NCI-H1105 treated with DMSO at 0.1 percent for 48 hours (cell line): ENCODE data around the gene RAD51B.
"Not testable (repeated sequence)": the region's sequence is repeated elsewhere in the genome, so short reads cannot be mapped to it uniquely, and the experiment has no call there.

Experiments
- DNase-seq: peaks from one replicate; lab custom pipeline; 2025; lab: John Stamatoyannopoulos, UW

The RAD51B gene

DNA sequence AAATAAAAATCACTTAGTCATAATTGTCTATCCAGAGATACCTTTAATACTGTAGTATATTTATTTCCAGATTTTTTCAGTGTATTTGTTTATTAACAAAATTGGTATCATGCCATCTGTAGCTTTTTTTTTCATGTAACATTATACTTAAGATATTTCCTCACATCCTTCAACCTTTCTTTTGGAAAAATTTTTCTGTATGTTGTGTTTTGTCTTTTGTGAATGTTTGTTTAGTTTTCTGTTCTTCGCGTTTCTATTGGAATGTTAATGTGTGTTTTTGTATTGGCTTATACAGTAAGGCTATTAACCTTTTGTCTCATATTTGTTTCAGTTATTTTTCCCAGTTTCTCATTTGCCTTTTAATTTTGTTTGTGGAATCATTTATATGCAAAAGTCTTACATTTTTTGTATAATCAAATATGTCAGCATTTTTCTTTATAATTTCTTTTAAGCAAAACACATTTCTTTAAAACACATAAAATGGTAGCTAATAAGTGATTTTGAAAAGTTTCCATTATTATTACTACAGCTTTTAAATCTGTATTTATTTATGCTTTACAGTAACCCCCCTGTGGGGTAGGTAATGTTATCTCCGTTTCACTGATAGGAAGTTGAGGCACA, 433.7 kb downstream of the RAD51B start:
- no peak for DNase-seq

DNA sequence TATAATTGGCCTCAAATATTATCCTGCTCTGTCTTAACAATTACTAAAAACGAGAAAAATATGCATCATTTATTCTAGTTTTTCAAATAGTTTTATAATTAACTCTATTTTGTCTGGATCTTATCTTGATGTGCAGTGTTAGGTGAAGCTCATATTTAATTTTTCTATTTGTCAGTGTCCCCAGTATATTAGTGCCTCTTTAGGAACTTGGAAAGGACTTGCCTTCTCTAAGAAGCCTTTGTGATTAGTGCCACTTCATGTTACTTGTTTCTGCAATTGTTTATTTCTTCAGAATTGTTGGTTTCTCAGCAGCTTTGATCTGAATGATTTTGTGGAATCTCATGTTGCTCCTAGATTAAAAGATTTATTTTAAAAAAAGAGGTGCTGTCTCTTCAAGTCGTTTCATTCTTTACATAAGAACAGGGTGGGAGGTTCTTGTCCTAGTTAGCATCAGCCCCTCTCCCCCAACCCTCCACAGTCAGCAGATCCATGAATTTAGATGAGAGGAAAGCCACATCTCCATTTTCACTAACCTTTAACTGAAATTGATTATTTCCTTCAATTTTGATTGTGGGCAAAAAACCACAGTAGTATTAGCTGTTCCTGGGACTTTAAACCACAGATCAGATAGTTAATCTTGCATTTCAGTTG, 434.4 kb downstream of the RAD51B start:
- DNase-seq = no peak

DNA sequence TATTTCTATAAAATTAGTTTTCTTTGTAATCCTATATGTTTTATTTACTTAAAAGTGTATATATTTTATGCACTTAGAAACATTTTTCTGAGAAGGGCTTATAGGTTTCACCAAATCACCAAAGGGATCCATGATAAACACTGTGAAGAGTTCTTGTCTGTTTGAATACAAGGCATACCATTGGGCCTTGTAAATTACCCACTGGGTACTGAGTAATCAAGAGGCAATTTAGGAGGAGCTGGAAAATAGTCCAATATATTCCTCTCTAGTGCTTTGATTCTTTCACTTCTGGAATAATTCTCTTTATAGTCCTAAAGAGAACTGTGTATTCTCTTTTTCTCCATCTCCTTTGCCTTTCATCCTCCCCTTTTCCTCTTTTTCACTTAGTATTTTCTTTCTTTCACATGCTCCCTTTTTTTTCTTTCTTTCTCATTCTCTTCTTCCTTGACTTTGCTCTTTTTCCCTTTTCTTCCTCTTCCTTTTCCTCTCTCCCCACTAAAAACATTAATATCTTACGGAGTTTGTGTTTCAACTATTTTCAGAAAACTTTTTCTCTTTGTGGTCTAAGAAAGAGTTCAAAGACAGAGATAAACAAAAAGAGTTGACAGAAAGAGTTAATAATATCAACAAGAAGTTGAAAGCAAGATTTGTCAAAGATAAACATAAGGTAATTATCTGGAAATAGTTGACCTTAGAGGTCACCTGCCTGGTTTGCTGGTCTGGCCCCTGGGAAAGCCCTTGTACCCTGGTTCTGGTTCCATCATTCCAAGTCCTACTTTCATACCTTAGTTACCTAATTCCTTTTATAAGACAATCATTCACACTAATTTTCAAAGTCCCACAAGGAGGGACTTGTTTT, 435.3 kb downstream of the RAD51B start:
- DNase-seq = no peak

DNA sequence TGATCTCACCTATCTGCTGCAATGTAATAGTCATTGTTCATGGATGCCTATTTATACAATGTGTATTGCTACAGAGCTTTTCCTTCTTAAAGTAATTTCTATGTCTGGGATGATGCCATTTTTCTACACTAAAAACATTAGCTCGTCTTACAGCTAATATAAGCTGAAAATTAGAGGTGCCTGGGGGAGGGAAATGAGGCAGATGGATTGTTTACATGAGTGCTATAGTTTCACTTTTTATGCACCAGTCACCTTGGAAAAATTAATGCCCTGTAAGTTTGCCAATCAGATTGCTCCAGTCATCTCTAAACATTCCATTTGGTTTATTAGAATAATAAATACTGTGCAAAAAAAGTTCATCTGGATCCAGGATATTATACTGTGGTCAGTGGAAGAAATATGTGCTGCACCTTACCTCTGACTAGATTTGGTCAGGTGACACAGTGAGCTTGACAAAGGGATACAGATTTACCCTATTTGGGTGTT, 436.2 kb downstream of the RAD51B start:
- no peak for DNase-seq

DNA sequence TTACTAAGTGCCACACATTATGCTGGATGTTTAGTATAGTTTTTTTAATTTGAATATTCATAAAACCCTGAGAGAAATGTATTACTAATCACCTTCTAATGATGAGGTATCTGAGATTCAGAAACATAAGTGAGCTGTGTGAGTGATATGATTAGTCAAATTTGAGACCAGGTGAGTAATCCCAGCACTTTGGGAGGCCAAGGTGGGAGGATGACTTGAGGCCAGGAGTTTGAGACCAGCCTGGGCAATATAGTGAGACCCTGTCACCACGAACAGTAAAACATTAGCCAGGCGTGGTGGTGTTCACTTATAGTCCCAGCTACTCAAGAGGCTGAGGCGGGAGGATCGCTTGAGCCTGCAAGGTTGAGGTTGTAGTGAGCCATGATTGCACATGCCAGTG, 438.4 kb downstream of the RAD51B start:
- DNase-seq = no peak

DNA sequence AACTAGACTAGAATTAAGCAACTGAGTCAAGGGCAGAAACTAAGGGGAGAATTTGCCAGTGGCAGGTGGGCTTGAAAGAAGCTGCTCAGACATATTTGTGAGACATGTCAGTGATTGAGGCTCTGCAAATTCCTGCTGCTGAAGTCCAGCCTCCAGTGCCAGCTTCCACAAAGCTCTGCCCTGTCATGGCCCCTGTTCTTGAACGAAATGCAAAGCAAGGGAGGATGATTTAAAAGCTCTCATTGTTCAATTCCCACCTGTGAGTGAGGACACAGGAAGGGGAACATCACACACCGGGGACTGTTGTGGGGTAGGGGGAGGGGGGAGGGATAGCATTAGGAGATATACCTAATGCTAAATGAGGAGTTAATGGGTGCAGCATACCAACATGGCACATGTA, 439.4 kb downstream of the RAD51B start:
- not testable (repeated sequence) for DNase-seq

DNA sequence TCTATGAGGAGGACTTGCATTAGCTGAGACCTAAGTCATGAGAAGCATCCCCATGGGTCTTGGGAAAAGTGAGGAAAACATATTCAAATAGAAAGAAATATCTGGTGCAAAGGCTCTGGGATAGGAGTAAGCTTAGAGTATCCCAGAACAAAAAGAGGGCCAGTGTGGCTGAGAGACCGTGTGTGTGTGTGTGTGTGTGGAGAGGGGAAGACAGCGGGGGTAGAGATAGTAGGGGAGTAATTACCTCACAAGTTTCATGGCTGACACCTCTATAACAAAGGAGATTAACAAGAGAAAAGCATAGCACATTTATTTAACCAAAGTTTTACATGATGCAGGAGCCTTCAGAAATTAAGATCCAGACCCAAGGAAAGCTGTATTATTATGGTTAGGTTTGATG, 440.5 kb downstream of the RAD51B start:
- no peak for DNase-seq

DNA sequence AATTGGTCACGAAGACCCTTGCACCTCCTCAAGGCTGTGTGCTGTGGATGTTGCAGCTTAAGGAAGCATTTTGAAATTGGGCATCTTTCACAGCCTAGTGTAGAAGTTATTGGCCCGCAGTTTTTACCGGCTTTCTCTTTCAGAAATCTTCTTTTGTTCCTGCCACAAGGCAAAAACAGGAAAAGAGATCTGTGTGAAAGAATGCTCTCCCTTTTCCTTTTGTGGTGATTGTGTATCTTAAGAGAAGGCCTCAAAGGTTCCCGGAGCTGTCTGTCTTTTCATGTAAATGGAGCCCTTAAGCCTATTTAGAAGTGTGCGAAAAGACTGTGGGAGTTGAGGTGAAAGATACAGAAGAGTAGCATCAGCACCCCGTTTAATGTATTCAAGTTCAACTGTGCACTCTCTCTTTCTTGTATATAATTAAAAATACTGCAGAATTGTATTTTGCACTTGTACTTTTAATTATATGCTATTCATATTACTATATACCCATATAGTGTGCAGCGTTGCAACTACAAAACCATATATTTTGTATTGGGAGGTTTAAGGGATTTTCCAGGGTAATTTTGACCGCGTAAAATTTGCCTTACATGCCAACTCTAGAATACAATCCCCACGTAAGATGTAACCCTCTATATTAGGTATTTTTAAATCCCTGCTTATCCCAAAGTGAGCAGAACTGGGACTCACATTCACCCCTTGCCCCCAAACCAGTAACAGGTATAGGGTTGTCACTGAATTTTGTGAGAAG, 441.7 kb downstream of the RAD51B start:
- no peak for DNase-seq

DNA sequence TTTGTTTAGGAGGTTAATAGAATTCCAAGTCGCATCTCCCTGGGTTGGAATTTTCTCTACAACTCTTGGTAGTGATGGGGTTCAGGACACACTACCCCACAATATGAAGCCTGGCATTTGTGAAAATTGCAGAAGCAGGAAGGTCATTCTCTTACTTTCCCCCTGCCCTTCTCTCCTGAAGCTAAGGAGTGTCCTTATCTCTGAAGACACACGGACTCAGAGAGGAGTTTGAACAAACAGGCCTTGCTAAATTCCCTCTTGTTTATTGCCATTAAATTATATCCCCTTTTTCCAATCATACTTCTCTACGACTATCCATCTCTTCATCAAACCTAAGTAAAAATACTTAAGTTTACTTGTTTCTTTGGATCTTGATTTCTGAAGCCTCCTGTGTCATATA, 443.0 kb downstream of the RAD51B start:
- DNase-seq = no peak

DNA sequence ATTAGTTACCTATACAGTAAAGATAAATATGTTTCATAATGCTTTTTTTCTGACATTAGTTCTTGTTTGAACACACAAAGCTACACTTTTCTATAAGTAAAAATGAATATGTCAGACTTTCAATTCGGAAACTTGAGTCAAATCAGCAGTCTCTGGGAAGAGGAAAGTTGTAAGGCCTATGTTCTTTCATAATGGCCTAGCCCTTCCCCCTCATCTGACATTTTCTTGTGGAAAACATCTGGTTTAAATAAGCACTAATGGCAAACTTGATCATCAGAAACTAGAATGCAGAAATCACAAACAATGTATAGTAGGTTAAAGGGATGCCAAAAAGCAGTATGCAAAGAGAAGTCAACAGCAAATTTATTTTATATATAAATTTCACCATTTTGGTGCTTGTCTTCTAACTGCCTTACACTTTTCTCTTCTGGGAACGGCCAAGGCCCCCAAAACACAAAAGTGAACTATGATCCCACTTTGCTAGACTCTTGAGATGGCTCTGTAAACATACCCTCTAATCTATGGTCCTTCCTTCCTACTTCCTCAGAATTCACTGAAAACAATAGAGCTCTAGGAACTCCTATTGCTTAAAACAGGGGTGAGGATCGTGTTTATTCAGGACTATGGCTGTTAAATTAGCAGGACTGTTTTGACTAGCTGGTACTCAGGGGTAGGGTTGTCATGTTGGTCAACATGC, 444.1 kb downstream of the RAD51B start:
- DNase-seq = no peak

DNA sequence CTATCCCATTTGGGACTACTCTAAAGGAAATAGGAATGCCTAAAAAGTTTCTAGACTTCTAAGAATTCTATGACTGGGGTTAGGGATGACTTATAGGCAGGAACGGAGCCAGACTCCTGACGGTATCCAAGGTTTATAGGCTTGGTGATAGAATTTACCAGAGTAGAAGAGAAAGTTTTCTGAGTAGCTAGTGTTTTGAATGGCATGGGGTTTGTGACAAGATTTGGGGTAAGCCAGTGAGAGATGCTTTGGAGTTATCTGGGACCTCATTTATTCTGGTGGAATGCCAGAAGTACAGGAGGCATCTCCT, 444.6 kb downstream of the RAD51B start:
- DNase-seq = no peak

DNA sequence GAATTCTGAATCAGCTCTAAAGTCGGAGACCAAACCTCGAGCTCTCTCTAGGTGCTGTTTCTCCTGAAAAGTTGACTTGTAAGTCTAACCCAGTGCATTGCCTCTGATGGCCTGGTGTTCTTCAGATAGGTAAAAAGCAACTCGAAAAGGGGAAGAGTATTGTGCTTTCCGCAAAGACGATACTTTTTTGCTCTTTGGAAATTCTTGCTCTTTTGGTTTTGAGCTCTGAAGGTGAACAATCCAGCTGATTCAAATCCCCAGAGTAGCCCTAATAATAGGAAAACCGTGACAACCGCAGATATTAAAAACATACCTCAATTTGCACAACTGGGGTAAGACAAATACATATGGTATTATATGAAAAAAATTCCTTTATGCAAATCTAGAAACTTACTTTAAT, 447.4 kb downstream of the RAD51B start:
- no peak for DNase-seq

DNA sequence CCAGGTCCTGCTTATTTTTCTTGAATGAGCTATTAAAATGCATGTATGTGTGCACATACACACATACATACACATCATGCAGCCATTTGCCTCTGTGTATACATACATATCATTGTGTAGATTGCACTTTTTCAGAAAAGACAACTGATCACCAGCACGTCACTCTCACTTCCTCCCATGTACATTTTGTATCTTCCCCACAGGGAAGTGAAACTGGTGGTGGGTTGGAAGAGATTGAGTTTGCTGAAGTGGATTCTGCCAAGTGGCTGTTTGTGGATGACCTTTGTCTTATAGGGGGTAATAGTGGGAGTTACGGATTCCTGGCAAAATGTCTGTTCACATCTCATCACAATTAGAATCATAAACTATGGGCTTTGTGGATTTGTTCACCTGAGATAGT, 448.6 kb downstream of the RAD51B start:
- DNase-seq = no peak

DNA sequence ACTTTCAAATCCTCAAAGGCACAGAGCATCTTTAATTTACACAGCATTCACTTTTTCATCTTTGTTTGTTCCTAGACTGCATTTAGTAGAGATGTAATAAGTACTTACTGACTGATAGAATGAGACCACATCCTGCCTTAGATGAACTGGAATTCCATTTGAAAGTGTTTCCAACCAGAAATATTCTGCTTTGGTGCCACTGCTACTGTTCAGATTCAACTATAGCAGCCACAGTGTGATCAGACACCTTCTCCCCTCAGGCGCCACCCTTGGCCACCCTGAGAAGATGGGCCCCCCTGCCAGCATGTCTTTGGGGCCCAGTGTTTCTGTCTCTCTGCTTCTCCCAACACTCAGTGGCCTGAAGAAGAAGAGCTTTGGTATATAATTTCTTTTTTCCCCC, 449.1 kb downstream of the RAD51B start:
- DNase-seq = no peak

DNA sequence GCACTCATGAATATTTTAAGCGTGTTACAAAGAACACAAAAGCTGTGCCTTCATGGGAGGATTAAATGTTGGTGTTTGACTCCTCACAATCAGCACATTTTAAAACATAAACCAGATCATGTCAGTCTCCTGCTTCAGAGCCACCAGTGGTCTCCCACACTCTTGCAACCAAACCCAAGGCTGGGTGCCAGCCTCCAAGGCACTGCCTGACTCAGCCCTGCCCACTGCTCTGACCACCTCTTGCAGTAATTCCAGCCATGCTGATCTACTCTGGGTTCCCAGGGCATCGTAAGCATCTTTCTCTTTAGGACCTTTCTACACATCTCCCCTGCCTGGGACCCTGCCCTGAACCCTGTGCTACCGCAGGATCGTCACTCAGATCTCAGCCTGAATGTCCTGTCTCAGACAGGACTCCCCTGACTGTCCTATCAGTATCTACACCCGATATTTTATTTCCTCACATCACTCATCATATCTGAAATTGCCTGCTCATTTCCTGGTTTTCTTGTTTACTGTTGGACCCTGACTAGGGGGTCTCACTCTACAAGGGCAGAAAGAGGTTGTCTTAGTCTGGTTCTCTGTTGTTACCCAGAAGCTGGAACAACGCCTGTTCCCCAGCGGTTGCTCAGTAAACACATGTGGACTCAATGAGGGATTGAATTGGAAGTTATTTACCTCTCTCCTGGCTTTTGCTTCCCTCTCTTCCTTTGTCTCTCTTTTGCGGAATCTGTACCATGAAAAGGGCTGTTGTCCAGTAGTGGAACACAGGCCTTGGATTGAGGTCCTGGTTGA, 449.8 kb downstream of the RAD51B start:
- no peak for DNase-seq

DNA sequence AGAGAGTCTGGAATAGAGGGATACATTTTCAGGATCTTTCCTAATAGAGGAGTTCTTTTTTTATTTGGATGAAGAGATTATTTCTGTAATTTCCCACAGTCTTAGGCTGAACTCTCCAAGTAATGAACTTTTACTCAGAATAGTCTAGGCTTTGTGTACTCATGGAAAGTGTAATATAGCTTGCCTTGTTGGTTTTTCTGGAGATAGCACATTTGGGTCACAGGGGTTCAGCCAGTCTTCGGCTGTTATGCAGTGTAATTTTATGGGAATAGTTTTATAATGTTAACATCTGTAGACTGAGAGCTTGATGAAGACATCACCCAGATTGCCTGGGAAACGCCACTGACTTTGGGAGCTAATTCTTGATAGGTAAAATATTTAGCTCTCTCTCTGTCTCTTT, 450.8 kb downstream of the RAD51B start:
- DNase-seq = no peak

DNA sequence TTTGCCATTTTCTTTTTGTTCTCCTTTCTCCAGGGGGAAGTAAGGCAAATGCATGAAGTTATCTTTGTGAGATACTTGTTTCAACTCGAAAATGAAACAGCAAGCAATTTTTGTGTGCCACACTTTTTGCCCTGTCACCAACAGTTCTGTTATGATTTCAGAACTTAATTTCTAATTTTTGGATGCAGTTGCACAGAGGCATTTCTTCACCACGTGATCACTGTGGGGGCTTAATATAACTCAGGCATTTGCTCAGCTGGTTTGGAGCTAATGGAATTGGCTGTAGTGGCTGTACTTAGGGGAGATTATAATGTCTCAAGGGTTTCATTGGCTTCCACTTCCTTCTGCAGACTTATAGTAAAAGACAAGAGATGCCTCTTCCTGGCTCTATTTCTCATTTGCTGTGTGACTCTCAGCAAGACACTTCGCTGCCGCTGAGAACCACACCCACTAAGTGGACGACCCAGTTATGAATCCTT, 452.4 kb downstream of the RAD51B start:
- DNase-seq = no peak

DNA sequence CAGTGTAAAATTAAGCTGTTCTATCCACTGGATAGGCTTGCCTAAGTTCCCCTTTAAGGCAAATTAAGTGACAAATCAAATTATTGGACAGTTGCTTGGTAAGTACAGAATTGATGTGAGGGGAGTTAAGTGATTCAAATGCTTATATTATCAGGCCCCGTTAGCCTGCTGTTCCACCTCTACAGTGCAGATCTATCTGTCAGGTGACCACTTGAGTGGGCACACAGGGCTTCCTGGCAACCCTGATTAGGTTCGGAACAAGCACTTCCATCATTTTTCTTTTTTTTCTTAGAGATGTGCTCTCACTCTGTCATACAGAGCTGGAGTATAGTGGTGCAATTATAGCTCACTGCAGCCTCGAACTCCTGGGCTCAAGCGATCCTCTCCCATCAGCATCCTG, 453.8 kb downstream of the RAD51B start:
- no peak for DNase-seq

DNA sequence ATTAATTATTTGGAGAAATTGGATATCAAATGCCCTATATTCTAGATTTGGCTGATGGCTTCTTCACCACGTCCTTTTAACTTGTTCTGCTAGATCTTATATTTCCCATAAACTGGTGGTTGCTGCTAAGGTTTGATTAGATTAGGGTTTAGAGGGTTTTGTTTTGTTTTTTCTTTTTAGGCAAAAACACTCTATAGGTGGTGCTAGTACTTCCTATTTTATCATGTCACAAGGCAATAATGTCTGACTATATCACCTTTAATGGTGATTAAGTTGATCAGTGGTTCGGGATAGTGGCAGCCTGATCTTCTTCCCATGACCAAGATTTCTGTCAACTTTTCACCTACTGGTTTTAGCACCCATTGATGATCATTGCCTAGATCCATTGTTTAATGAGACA, 455.1 kb downstream of the RAD51B start:
- DNase-seq = no peak

DNA sequence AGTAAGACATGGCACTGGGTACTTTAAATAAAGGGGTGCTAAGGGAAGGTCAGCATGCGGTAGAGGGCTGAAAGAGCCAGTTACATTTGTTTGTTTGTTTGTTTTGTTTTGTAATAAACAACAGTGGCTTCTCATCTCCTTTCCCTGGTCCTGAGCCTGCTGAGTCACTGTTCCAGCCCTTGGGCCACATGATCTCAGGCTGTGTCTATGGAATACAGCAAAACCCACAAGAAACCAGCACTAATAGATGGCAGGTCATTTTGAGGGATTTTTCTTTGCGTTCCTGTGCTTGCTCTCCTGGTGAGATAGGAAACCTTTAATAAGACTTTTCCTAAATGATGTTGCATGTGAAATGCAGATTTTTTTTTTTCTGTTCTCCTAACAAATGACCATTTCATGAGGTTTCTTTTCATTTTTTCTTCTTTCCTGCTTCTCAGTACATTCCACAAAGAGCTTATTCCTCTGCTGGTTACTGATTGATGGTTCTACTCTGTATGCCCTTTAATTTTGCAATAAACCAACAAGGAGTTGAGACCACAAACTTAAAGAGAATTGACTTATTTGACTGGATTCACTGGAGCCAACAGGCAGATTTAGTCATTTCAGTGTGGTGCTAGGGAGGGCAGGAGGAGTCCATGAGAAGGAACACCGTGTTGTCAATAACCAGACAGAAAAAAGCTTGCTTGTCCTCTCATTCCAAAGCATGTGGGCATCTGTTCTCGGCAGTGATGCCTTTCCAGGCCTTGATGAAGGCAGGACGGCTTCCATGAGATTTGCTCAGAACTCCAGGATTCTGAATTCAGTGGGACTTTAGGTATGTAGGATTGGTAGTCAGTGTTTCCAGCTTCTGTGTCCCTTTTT, 459.2 kb downstream of the RAD51B start:
- DNase-seq = no peak
